NCI-H2196 treated with DMSO at 0.1 percent for 48 hours (cell line): ENCODE results near the gene NPC1L1.
"Not testable (repeated sequence)": the region's sequence is repeated elsewhere in the genome, so short reads cannot be mapped to it uniquely, and the experiment has no call there.

Experiments used
- DNase-seq: peaks from one replicate; lab custom pipeline; 2025; ENCODE audit not compliant: unreplicated experiment; lab: John Stamatoyannopoulos, UW

NPC1L1 gene

GRCh38 chr7:44511236-44511635 is 29.9 kb downstream of the NPC1L1 start:
- no peak for DNase-seq

GRCh38 chr7:44508328-44509030 is 32.7 kb downstream of the NPC1L1 start:
- no peak for DNase-seq

GRCh38 chr7:44506592-44507288 is 34.4 kb downstream of the NPC1L1 start:
- not testable (repeated sequence) for DNase-seq

- DNase-seq, result no peak
Measured at GRCh38 chr7:44505595-44505994, 35.5 kb downstream of the NPC1L1 start.

GRCh38 chr7:44498230-44498954 is 42.7 kb downstream of the NPC1L1 start:
- DNase-seq, result no peak

- no peak for DNase-seq
Measured at GRCh38 chr7:44497155-44498027, 43.7 kb downstream of the NPC1L1 start.

GRCh38 chr7:44496385-44496784 is 44.7 kb downstream of the NPC1L1 start:
- no peak for DNase-seq

- DNase-seq, result no peak
Measured at GRCh38 chr7:44494960-44495359, 46.2 kb downstream of the NPC1L1 start.

GRCh38 chr7:44491229-44491628 is 49.9 kb downstream of the NPC1L1 start:
- no peak for DNase-seq

GRCh38 chr7:44490351-44491200 is 50.6 kb downstream of the NPC1L1 start, which contains the start of gene NUDCD3:
Gene NUDCD3 (minus strand): TSS chr7:44490658. CDS start chr7:44490600, 58 bp downstream.
- peak; percentile 81 for DNase-seq

- DNase-seq, result no peak
Measured at GRCh38 chr7:44489955-44490350, 51.2 kb downstream of the NPC1L1 start.

GRCh38 chr7:44488955-44489354 is 52.2 kb downstream of the NPC1L1 start:
- no peak for DNase-seq

- DNase-seq, result no peak
Measured at GRCh38 chr7:44486693-44487092, 54.4 kb downstream of the NPC1L1 start.

GRCh38 chr7:44486001-44486400 is 55.1 kb downstream of the NPC1L1 start:
- no peak for DNase-seq

GRCh38 chr7:44484482-44485313 is 56.4 kb downstream of the NPC1L1 start:
- no peak for DNase-seq

GRCh38 chr7:44482502-44483485 is 58.3 kb downstream of the NPC1L1 start:
- DNase-seq, result no peak

- DNase-seq, result no peak
Measured at GRCh38 chr7:44477938-44478337, 63.2 kb downstream of the NPC1L1 start.
